HepG2 (cell line): ENCODE data around the gene ROM1. TPM values are rescaled to one million over a fixed set of nuclear protein-coding genes. Genes with fewer than 3 reads are reported as not detected.

Source experiments
- ARNT ChIP-seq: fragments of 450-650 bp; IDR thresholded peaks from 2 replicates; pipeline ENCODE4 v1.6.1; 2017
- ELF4 ChIP-seq: sonication (generic); formaldehyde crosslinking; IDR thresholded peaks from 2 replicates; pipeline ENCODE4 v1.5.0; 2020; ENCODE audit warnings: missing genetic modification reagents, mild to moderate bottlenecking, moderate library complexity, borderline replicate concordance
- EZH2 ChIP-seq: conservative IDR thresholded peaks from 2 replicates; pipeline ENCODE4 v1.6.1; 2012; ENCODE audit warnings: mild to moderate bottlenecking, low read depth, low read length, moderate library complexity
- KDM3A ChIP-seq: IDR thresholded peaks from 2 replicates; pipeline ENCODE4 v1.6.1; 2018; ENCODE audit warnings: low read depth, missing compliant biosample characterization
- MLX ChIP-seq: IDR thresholded peaks from 2 replicates; pipeline ENCODE4 v1.6.1; 2016
- MNT ChIP-seq: fragments of 450-650 bp; IDR thresholded peaks from 2 replicates; pipeline ENCODE4 v1.6.1; 2016
- NR2F6 ChIP-seq, 2 experiments: IDR thresholded peaks; 2 replicates each; pipeline ENCODE4 v1.6.1; 2016; ENCODE audit warnings: antibody characterized with exemption in 1 of 2, mild to moderate bottlenecking in 1 of 2
- SOX5 ChIP-seq: IDR thresholded peaks from 2 replicates; pipeline ENCODE4 v1.6.1; 2016; ENCODE audit warnings: borderline replicate concordance
- SPEN ChIP-seq: sonication (generic); formaldehyde crosslinking; IDR thresholded peaks from 2 replicates; pipeline ENCODE4 v1.5.1; 2020; ENCODE audit warnings: low read depth, mild to moderate bottlenecking, missing genetic modification reagents
- TGIF2 ChIP-seq: IDR thresholded peaks from 2 replicates; pipeline ENCODE4 v1.6.1; 2016; ENCODE audit warnings: control low read depth, missing compliant biosample characterization
- ZNF441 ChIP-seq: sonication (generic); formaldehyde crosslinking; IDR thresholded peaks from 2 replicates; pipeline ENCODE4 v1.7.0; 2021; ENCODE audit warnings: missing genetic modification reagents, borderline replicate concordance
- ZNF687 ChIP-seq: sonication (generic); formaldehyde crosslinking; IDR thresholded peaks from 2 replicates; pipeline ENCODE4 v1.5.1; 2020; ENCODE audit warnings: mild to moderate bottlenecking, missing genetic modification reagents, moderate library complexity
- ZNF800 ChIP-seq: sonication (generic); formaldehyde crosslinking; IDR thresholded peaks from 2 replicates; pipeline ENCODE4 v1.4.0; 2020; ENCODE audit warnings: missing genetic modification reagents
- ZSCAN22 ChIP-seq: sonication (generic); formaldehyde crosslinking; IDR thresholded peaks from 2 replicates; pipeline ENCODE4 v1.4.0; 2020; ENCODE audit warnings: mild to moderate bottlenecking, missing genetic modification reagents
- polyA plus RNA-seq, 8 experiments: library from polyadenylated mRNA; depleted of rRNA in 3 of 8; stranded (reverse) in 7 of 8; unstranded in 1 of 8; fragments of >200 nt; fragmentation: Illumina TruSeq in 4 of 8; extraction: Trizol in 4 of 8; gene quantifications; 2 replicates each; pipeline versions ENCODE4 v1.2.1 to v1.2.3, GENCODE V29; 2011 to 2016; ENCODE audit warnings: low read depth in 4 of 8, missing spikeins in 1 of 8, mixed read lengths in 1 of 8; ENCODE audit not compliant: insufficient read depth in 1 of 8
- total RNA-seq, 5 experiments: library from RNA; depleted of rRNA; stranded (reverse); fragments of >200 nt; fragmentation: Illumina TruSeq; extraction: Trizol; gene quantifications; 2 replicates each; pipeline ENCODE4 v1.2.3, GENCODE V29; 2016; ENCODE audit warnings: low read depth in 1 of 5
- TF ChIP-seq, protein P1 (sequence below): sonication (generic); formaldehyde crosslinking; IDR thresholded peaks from 2 replicates; pipeline ENCODE4 v1.5.0; 2020; ENCODE audit warnings: missing genetic modification reagents

Gene ROM1
- total and polyA plus RNA-seq, 2 of the 13 experiments (the other 11 are each of a cell fraction or from before 2014, with no cell fraction given), result 1.2 to 2.4 TPM

GRCh38 chr11:62645946-62646824 lies 33.1 kb downstream of the ROM1 start, which contains the start of gene GANAB (continued):
- TF ChIP-seq, protein P1, sequence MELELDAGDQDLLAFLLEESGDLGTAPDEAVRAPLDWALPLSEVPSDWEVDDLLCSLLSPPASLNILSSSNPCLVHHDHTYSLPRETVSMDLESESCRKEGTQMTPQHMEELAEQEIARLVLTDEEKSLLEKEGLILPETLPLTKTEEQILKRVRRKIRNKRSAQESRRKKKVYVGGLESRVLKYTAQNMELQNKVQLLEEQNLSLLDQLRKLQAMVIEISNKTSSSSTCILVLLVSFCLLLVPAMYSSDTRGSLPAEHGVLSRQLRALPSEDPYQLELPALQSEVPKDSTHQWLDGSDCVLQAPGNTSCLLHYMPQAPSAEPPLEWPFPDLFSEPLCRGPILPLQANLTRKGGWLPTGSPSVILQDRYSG (CRISPR knock-in tag), result no peak
- TF ChIP-seq NR2F6 (IDR thresholded peaks at IDR 0.05), result peak; percentile 80; the same call in 1 of the 2 replicates
- peak; percentile 85 for TF ChIP-seq NR2F6 (CRISPR knock-in tag; IDR thresholded peaks at IDR 0.05)
- TF ChIP-seq SPEN (CRISPR knock-in tag), result peak; percentile 67; the same call in 1 of the 2 replicates
- no peak for TF ChIP-seq ELF4 (CRISPR knock-in tag)
- no peak for TF ChIP-seq ZSCAN22 (CRISPR knock-in tag)
- TF ChIP-seq ZNF800 (CRISPR knock-in tag), result no peak
- no peak for TF ChIP-seq EZH2
- peak; percentile 29; the same call in 1 of the 2 replicates for TF ChIP-seq ZNF441 (CRISPR knock-in tag)
- peak; percentile 34; the same call in 1 of the 2 replicates for TF ChIP-seq SOX5 (CRISPR knock-in tag)
- TF ChIP-seq MLX (CRISPR knock-in tag), result no peak; the same call in 1 of the 2 replicates
- TF ChIP-seq MNT, result no peak
- no peak; the same call in 1 of the 2 replicates for TF ChIP-seq KDM3A (CRISPR knock-in tag)
- no peak for TF ChIP-seq ARNT
- TF ChIP-seq ZNF687, result peak; percentile 76
- TF ChIP-seq TGIF2, result peak; percentile 74
